OCI-LY7 (cell line): Measurements from ENCODE around the gene DOCK7.

Source experiments
- EZH2phosphoT487 ChIP-seq: fragments of 200-600 bp; sonication (generic); IDR thresholded peaks from 2 replicates; pipeline ENCODE4 v1.6.1; 2018; ENCODE audit warnings: low read depth, borderline replicate concordance, mild to moderate bottlenecking, mixed run types, antibody characterized with exemption, low read length, moderate library complexity, mixed read lengths
- TF ChIP-seq, protein P1 (sequence below): fragments of 200-600 bp; sonication (generic); conservative IDR thresholded peaks from 2 replicates; pipeline ENCODE4 v1.5.1; 2014; ENCODE audit warnings: mild to moderate bottlenecking, antibody characterized with exemption, low read length, moderate library complexity, mixed read lengths

DNA sequence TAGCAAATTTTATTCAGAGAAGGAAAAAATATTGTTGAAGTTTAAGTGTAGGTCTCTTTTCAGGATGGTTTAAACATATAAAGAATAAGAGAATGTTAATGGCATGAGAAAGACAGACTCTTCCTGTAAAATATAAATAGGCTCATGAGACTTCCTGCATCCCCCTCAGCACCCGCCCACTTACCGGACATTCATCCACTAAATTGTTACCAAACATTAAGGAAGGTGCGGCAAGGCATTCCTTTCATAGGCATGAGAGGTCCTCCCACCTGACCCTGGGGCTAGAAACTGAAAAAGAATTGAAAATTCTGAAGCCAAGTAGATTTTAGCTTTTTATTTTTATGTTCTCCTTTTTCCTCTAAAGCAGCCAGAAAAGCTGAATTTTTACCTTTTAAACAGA, 261.9 kb downstream of the DOCK7 start:
- TF ChIP-seq, protein P1, sequence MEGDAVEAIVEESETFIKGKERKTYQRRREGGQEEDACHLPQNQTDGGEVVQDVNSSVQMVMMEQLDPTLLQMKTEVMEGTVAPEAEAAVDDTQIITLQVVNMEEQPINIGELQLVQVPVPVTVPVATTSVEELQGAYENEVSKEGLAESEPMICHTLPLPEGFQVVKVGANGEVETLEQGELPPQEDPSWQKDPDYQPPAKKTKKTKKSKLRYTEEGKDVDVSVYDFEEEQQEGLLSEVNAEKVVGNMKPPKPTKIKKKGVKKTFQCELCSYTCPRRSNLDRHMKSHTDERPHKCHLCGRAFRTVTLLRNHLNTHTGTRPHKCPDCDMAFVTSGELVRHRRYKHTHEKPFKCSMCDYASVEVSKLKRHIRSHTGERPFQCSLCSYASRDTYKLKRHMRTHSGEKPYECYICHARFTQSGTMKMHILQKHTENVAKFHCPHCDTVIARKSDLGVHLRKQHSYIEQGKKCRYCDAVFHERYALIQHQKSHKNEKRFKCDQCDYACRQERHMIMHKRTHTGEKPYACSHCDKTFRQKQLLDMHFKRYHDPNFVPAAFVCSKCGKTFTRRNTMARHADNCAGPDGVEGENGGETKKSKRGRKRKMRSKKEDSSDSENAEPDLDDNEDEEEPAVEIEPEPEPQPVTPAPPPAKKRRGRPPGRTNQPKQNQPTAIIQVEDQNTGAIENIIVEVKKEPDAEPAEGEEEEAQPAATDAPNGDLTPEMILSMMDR = no peak
- no peak for TF ChIP-seq EZH2phosphoT487
